ENCODE measurements around the gene KIR2DL3.
A peak's percentile ranks its signal among the peaks of the same experiment; 100 is the strongest.
"Not testable (repeated sequence)": the region's sequence is repeated elsewhere in the genome, so short reads cannot be mapped to it uniquely, and the experiment has no call there.

Gene KIR2DL3

GRCh38 chr19:54747614-54748322 is 9.5 kb downstream of the KIR2DL3 start:
- DNase-seq = peak; percentile 83

GRCh38 chr19:54750276-54750675 is 12.0 kb downstream of the KIR2DL3 start:
- not testable (repeated sequence) for DNase-seq

- not testable (repeated sequence) for DNase-seq
These were observed 18.1 kb downstream of the KIR2DL3 start for GRCh38 chr19:54756204-54757110.

GRCh38 chr19:54758577-54758976 is 20.3 kb downstream of the KIR2DL3 start:
- not testable (repeated sequence) for DNase-seq

GRCh38 chr19:54764219-54764618 is 25.9 kb downstream of the KIR2DL3 start:
- peak; percentile 72 for DNase-seq

GRCh38 chr19:54766464-54766863 is 28.2 kb downstream of the KIR2DL3 start:
- not testable (repeated sequence) for DNase-seq

GRCh38 chr19:54769646-54770045 is 31.3 kb downstream of the KIR2DL3 start, which contains the start of gene KIR2DL1:
Gene KIR2DL1 (plus strand): TSS chr19:54769793. CDS start chr19:54769851, 58 bp downstream.
- not testable (repeated sequence) for DNase-seq

GRCh38 chr19:54770511-54770910 is 32.2 kb downstream of the KIR2DL3 start:
- DNase-seq = not testable (repeated sequence)

GRCh38 chr19:54771018-54771960 is 33.0 kb downstream of the KIR2DL3 start:
- DNase-seq = not testable (repeated sequence)

- not testable (repeated sequence) for DNase-seq
These were observed 34.4 kb downstream of the KIR2DL3 start for GRCh38 chr19:54772666-54773065.

- not testable (repeated sequence) for DNase-seq
These were observed 36.9 kb downstream of the KIR2DL3 start for GRCh38 chr19:54775095-54775815.

GRCh38 chr19:54775830-54776229 is 37.5 kb downstream of the KIR2DL3 start:
- DNase-seq = not testable (repeated sequence)

GRCh38 chr19:54777851-54778250 is 39.5 kb downstream of the KIR2DL3 start:
- not testable (repeated sequence) for DNase-seq

- peak; percentile 66 for DNase-seq
These were observed 40.6 kb downstream of the KIR2DL3 start for GRCh38 chr19:54778896-54779295.

GRCh38 chr19:54782916-54783315 is 44.6 kb downstream of the KIR2DL3 start:
- not testable (repeated sequence) for DNase-seq

- DNase-seq = not testable (repeated sequence)
These were observed 47.9 kb downstream of the KIR2DL3 start for GRCh38 chr19:54786091-54786723.

- peak; percentile 73 for DNase-seq
These were observed 49.8 kb downstream of the KIR2DL3 start for GRCh38 chr19:54788154-54788553.

GRCh38 chr19:54790711-54791110 is 52.4 kb downstream of the KIR2DL3 start:
- no peak for DNase-seq

- no peak for DNase-seq
These were observed 53.2 kb downstream of the KIR2DL3 start for GRCh38 chr19:54791476-54791875.

GRCh38 chr19:54792814-54793213 is 54.5 kb downstream of the KIR2DL3 start:
- no peak for DNase-seq

GRCh38 chr19:54795758-54796157 is 57.4 kb downstream of the KIR2DL3 start:
- DNase-seq = no peak
